Bronchial epithelial cell (primary cell): ENCODE data around the gene SORCS2. TPM values are rescaled to one million over a fixed set of nuclear protein-coding genes. Genes with fewer than 3 reads are reported as not detected.

Experiments
- DNase-seq: peaks from one replicate; pipeline ENCODE4 v3.0.0-alpha.2; 2010; ENCODE audit warnings: low read depth
- FAIRE-seq: peaks from 2 replicates; lab custom pipeline; 2011; peaks lifted over from hg19 to GRCh38; lab: Jason Lieb, UNC
- H3K27me3 ChIP-seq: 2 replicates; pipeline ENCODE4 v1.5.1; 2011; ENCODE audit warnings: low read length; ENCODE audit not compliant: control insufficient read depth, insufficient read depth
- H3K36me3 ChIP-seq: 2 replicates; pipeline ENCODE4 v1.5.1; 2011; ENCODE audit warnings: low read length; ENCODE audit not compliant: control insufficient read depth, insufficient read depth
- H3K4me3 ChIP-seq: 2 replicates; pipeline ENCODE4 v1.5.1; 2011; ENCODE audit warnings: mild to moderate bottlenecking, low read depth, low read length, control low read depth
- total RNA-seq: library from RNA; depleted of rRNA; stranded (reverse); fragments of >200 nt; gene quantifications from 2 replicates; pipeline ENCODE4 v1.2.1, GENCODE V29; 2014
- TF ChIP-seq, protein P1 (sequence below): IDR thresholded peaks from 2 replicates; pipeline ENCODE4 v1.5.1; 2011; ENCODE audit warnings: mild to moderate bottlenecking, moderate library complexity, low read length, control low read depth, inconsistent platforms; ENCODE audit not compliant: insufficient read depth, severe bottlenecking

Gene SORCS2
- total RNA-seq, 1 donor from 2014 or later = under 0.01 TPM

DNA sequence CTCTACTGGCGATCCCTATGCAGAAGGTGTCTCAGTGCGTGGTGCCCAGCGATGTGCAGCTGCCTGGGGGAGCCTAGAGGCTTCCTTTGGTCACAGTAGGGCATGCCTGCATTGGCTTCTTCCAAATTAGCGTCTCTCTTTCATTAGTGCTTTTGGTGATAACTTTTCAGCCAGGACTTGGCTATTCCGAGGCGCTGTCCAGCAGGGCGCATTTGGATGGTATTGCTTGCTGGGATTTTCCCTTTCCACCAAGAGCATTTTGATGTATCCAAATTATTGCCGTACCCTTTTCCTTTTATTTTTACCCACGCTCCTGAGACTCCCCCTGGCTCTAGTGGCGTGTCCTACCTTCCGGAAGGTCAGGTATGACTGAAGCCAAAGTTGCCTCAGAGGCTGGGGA is 101.4 kb downstream of the SORCS2 start:
- FAIRE-seq = no peak
- TF ChIP-seq, protein P1, sequence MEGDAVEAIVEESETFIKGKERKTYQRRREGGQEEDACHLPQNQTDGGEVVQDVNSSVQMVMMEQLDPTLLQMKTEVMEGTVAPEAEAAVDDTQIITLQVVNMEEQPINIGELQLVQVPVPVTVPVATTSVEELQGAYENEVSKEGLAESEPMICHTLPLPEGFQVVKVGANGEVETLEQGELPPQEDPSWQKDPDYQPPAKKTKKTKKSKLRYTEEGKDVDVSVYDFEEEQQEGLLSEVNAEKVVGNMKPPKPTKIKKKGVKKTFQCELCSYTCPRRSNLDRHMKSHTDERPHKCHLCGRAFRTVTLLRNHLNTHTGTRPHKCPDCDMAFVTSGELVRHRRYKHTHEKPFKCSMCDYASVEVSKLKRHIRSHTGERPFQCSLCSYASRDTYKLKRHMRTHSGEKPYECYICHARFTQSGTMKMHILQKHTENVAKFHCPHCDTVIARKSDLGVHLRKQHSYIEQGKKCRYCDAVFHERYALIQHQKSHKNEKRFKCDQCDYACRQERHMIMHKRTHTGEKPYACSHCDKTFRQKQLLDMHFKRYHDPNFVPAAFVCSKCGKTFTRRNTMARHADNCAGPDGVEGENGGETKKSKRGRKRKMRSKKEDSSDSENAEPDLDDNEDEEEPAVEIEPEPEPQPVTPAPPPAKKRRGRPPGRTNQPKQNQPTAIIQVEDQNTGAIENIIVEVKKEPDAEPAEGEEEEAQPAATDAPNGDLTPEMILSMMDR = no peak
- DNase-seq = no peak
- Histone ChIP-seq H3K27me3 (no peaks in the 10 kb centered on the region), H3K36me3 (no peaks in the 10 kb centered on the region), H3K4me3 (no peak overlapping the region)

- no peaks in the 10 kb centered on the region for H3K27me3 ChIP-seq
- DNase-seq (no peak), FAIRE-seq (no peak)
- H3K4me3 ChIP-seq = no peak overlapping the region
- TF ChIP-seq, protein P1 = no peak
- H3K36me3 ChIP-seq = no peaks in the 10 kb centered on the region
Measured at GRCh38 chr4:7294176-7294756, 101.9 kb downstream of the SORCS2 start.

DNA sequence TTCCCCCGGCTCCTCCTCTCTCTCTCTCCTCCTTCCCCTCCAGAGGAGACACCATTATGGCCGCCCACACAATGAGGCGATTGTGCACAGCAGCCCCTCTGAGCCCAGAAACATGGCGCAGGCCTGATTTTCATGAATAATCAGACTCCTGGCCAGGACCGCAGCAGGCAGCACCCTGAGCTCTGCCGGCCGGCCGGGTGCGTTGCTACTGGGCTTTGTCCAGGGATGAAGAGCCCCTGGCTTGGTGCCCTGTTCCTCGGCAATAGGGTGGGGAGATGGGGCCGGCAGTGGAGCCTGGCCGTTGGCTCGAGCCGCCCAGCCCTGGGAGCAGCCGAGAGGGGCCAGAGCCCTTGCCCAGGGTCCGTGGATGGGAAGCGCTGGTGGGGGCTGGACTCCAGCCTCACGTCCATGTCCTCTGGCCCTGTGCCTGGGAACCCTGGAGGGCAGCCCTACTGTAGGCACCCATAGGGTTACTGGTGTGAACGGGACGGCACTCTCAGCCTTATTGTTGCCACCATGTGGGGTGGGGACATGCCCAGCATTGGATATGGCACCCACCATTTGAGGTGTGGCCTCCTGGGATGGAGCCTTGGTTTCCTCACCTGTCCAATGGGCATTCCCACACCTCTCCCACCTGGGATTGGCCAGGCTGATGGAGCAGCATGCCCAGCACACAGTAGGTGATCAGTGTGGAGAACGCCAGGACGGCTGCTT is 103.0 kb downstream of the SORCS2 start:
- no peaks in the 10 kb centered on the region for H3K36me3 ChIP-seq
- H3K27me3 ChIP-seq = no peaks in the 10 kb centered on the region
- TF ChIP-seq, protein P1 = no peak
- FAIRE-seq = peak; percentile 60
- H3K4me3 ChIP-seq = no peak overlapping the region
- DNase-seq = no peak

GRCh38 chr4:7295911-7296660 is 103.7 kb downstream of the SORCS2 start:
- TF ChIP-seq, protein P1 = peak; percentile 72
- DNase-seq = no peak
- FAIRE-seq = no peak
- no peaks in the 10 kb centered on the region for H3K27me3 ChIP-seq
- H3K4me3 ChIP-seq = no peak overlapping the region
- no peaks in the 10 kb centered on the region for H3K36me3 ChIP-seq

DNA sequence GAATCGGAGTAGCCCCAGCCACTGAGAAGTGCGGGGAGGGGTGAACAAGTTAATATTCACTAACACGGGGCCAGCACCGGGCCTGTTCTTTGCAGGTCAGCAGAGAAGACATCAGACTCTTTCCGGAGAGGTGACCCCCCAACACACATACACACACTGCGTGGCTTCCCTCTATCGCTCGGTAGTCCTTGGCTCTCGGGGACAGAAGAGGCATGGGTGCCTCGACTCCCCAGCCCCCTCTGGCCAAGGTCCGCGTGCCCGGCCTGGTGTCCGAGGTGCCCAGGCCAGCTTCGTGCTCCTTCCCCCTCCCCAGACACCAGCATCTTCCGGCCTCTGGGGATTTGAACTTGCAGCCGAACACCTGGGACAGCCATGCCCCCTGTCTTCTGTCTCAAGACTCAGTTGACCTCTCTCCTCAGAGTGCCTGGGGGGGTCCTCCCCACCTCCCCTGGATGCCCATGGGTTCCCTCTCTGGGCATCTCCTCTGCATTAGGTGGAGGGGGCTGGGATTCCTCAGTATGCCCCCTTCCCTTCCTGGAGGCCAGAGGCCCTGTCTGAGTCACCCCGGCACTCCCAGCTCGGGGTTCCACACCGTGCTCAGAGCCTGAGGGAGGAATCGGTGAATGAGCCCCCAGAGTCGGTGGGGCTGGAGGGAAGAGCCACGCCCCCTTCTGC is 104.5 kb downstream of the SORCS2 start:
- H3K36me3 ChIP-seq = no peaks in the 10 kb centered on the region
- H3K4me3 ChIP-seq = no peak overlapping the region
- DNase-seq (no peak), FAIRE-seq (no peak)
- H3K27me3 ChIP-seq = no peaks in the 10 kb centered on the region
- TF ChIP-seq, protein P1 = no peak
